Measurements from ENCODE around the gene MIXL1.
A peak's percentile ranks its signal among the peaks of the same experiment; 100 is the strongest.
"Not testable (repeated sequence)": the region's sequence is repeated elsewhere in the genome, so short reads cannot be mapped to it uniquely, and the experiment has no call there.

MIXL1 gene

GRCh38 chr1:226261818-226262217, 38.4 kb downstream of the MIXL1 start:
- DNase-seq (ENCODE audit: low spot score) = no peak
- ChIA-PET POLR2A (ENCODE audit: low non-redundant PET) (no interaction called here), CTCF (no interaction called here)
- H3K27ac ChIP-seq = no peak overlapping the region
- TF ChIP-seq CTCF (conservative IDR thresholded peaks at IDR 0.05; ENCODE audit: low read depth) = no peak

- TF ChIP-seq CTCF (conservative IDR thresholded peaks at IDR 0.05; ENCODE audit: low read depth) = no peak
- CTCF ChIA-PET = interaction anchor here (0.5 kb wide), 1 partner anchor 655 kb away, joined by 3 read pairs; no protein-coding TSS in a partner anchor
- DNase-seq (ENCODE audit: low spot score) = peak; percentile 22
- POLR2A ChIA-PET (ENCODE audit: low non-redundant PET) = no interaction called here
- H3K27ac ChIP-seq = no peak overlapping the region
Measured at GRCh38 chr1:226268421-226269124, 45.1 kb downstream of the MIXL1 start.

GRCh38 chr1:226272233-226272902, 48.9 kb downstream of the MIXL1 start:
- ChIA-PET POLR2A (ENCODE audit: low non-redundant PET) (interaction anchor here (0.5 kb wide), 1 partner anchor 17 kb away, joined by 3 read pairs; no protein-coding TSS in a partner anchor), CTCF (interaction anchor here (0.6 to 1.3 kb wide), 5 partner anchors 17 to 1002 kb away, joined by 3 to 5 read pairs (median 3); no protein-coding TSS in a partner anchor)
- not testable (repeated sequence) for H3K27ac ChIP-seq; DNase-seq (ENCODE audit: low spot score)

- ChIA-PET POLR2A (ENCODE audit: low non-redundant PET) (no interaction called here), CTCF (no interaction called here)
- H3K27ac ChIP-seq = no peak overlapping the region
- DNase-seq (ENCODE audit: low spot score) = no peak
- TF ChIP-seq CTCF (conservative IDR thresholded peaks at IDR 0.05; ENCODE audit: low read depth) = no peak
Measured at GRCh38 chr1:226274138-226274537, 50.7 kb downstream of the MIXL1 start.

- no peak overlapping the region for H3K27ac ChIP-seq
- no peak for DNase-seq (ENCODE audit: low spot score)
- ChIA-PET CTCF (interaction anchor here (0.9 kb wide), 1 partner anchor 57 kb away, joined by 3 read pairs; no protein-coding TSS in a partner anchor), POLR2A (ENCODE audit: low non-redundant PET) (no interaction called here)
- TF ChIP-seq CTCF (conservative IDR thresholded peaks at IDR 0.05; ENCODE audit: low read depth) = no peak
Measured at GRCh38 chr1:226276077-226276682, 52.7 kb downstream of the MIXL1 start.

Data from RWPE1 (cell line).